ENCODE data around the gene DIS3L2.
"Not testable (repeated sequence)": the region's sequence is repeated elsewhere in the genome, so short reads cannot be mapped to it uniquely, and the experiment has no call there.

The DIS3L2 gene

GRCh38 chr2:232117413-232117812 is 155.9 kb downstream of the DIS3L2 start:
- no peak for DNase-seq (ENCODE audit: low read depth)

- DNase-seq (ENCODE audit: low read depth): no peak
Measured at GRCh38 chr2:232120911-232121310, 159.4 kb downstream of the DIS3L2 start.

- DNase-seq (ENCODE audit: low read depth): no peak
Measured at GRCh38 chr2:232124309-232124708, 162.8 kb downstream of the DIS3L2 start.

GRCh38 chr2:232126301-232127099 is 165.0 kb downstream of the DIS3L2 start:
- no peak for DNase-seq (ENCODE audit: low read depth)

GRCh38 chr2:232129483-232129882 is 168.0 kb downstream of the DIS3L2 start:
- DNase-seq (ENCODE audit: low read depth): no peak

GRCh38 chr2:232132181-232132580 is 170.7 kb downstream of the DIS3L2 start:
- DNase-seq (ENCODE audit: low read depth): no peak

GRCh38 chr2:232133078-232133477 is 171.6 kb downstream of the DIS3L2 start:
- DNase-seq (ENCODE audit: low read depth): no peak

GRCh38 chr2:232134939-232135338 is 173.4 kb downstream of the DIS3L2 start:
- DNase-seq (ENCODE audit: low read depth): no peak

GRCh38 chr2:232137356-232138147 is 176.0 kb downstream of the DIS3L2 start:
- DNase-seq (ENCODE audit: low read depth): no peak

- no peak for DNase-seq (ENCODE audit: low read depth)
Measured at GRCh38 chr2:232138441-232138840, 176.9 kb downstream of the DIS3L2 start.

- DNase-seq (ENCODE audit: low read depth): no peak
Measured at GRCh38 chr2:232139171-232139594, 177.7 kb downstream of the DIS3L2 start.

GRCh38 chr2:232139786-232140562 is 178.5 kb downstream of the DIS3L2 start:
- no peak for DNase-seq (ENCODE audit: low read depth)

GRCh38 chr2:232141591-232141990 is 180.1 kb downstream of the DIS3L2 start:
- DNase-seq (ENCODE audit: low read depth): no peak

- DNase-seq (ENCODE audit: low read depth): no peak
Measured at GRCh38 chr2:232142049-232142448, 180.5 kb downstream of the DIS3L2 start.

GRCh38 chr2:232142502-232142901 is 181.0 kb downstream of the DIS3L2 start:
- no peak for DNase-seq (ENCODE audit: low read depth)

- DNase-seq (ENCODE audit: low read depth): no peak
Measured at GRCh38 chr2:232146294-232146693, 184.8 kb downstream of the DIS3L2 start.

- no peak for DNase-seq (ENCODE audit: low read depth)
Measured at GRCh38 chr2:232147440-232148077, 186.0 kb downstream of the DIS3L2 start.

- DNase-seq (ENCODE audit: low read depth): no peak
Measured at GRCh38 chr2:232162187-232162586, 200.7 kb downstream of the DIS3L2 start.

- no peak for DNase-seq (ENCODE audit: low read depth)
Measured at GRCh38 chr2:232170396-232170795, 208.9 kb downstream of the DIS3L2 start.

GRCh38 chr2:232174662-232175061 is 213.1 kb downstream of the DIS3L2 start:
- DNase-seq (ENCODE audit: low read depth): no peak

- DNase-seq (ENCODE audit: low read depth): not testable (repeated sequence)
Measured at GRCh38 chr2:232176587-232176986, 215.1 kb downstream of the DIS3L2 start.

- DNase-seq (ENCODE audit: low read depth): no peak
Measured at GRCh38 chr2:232183279-232183678, 221.8 kb downstream of the DIS3L2 start.
